Right lobe of liver (tissue), 6 donors: ENCODE results near the gene PML. TPM values are rescaled to one million over a fixed set of nuclear protein-coding genes. Genes with fewer than 3 reads are reported as not detected.

ENCODE experiments used
- ATAC-seq, 4 donors: fragments of 200-7000 bp; cut with Tn5 transposase; one replicate each; pipeline ENCODE4 v1.9.1; 2020; ENCODE audit warnings: mild to moderate bottlenecking in 4 of 4, moderate library complexity in 4 of 4
- DNase-seq, 3 donors: peaks; one replicate each; pipeline ENCODE4 v3.0.0-alpha.2; 2020
- H3K27ac ChIP-seq, 3 donors: fragments of 200-600 bp; one replicate each; pipeline ENCODE4 v1.8.0; 2022
- H3K27me3 ChIP-seq, 2 donors: fragments of 200-600 bp; one replicate each; pipeline ENCODE4 v1.8.0; 2022
- H3K36me3 ChIP-seq, 4 donors: fragments of 200-600 bp; sonication (generic) in 1 of 4; one replicate each; pipeline versions ENCODE4 v1.5.1 to v1.8.0; 2017 to 2022; ENCODE audit warnings: control low read depth in 1 of 4
- H3K4me1 ChIP-seq, 4 donors: fragments of 200-600 bp; sonication (generic) in 1 of 4; one replicate each; pipeline versions ENCODE4 v1.5.1 to v1.8.0; 2017 to 2022; ENCODE audit warnings: control low read depth in 1 of 4
- H3K4me3 ChIP-seq, 3 donors: fragments of 200-600 bp; one replicate each; pipeline ENCODE4 v1.8.0; 2022
- H3K9me3 ChIP-seq, 4 donors: fragments of 200-600 bp; sonication (generic) in 1 of 4; one replicate each; pipeline versions ENCODE4 v1.5.1 to v1.8.0; 2017 to 2022; ENCODE audit warnings: control low read depth in 1 of 4
- POLR2A ChIP-seq: fragments of 450-650 bp; IDR thresholded peaks from one replicate; pipeline ENCODE4 v1.6.1; 2017; ENCODE audit warnings: antibody characterized with exemption, mild to moderate bottlenecking
- WGBS: methylation state at CpG from one replicate; pipeline ENCODE4 v1.1.6; 2018; ENCODE audit warnings: low coverage, low lambda C conversion rate; ENCODE audit not compliant: insufficient coverage; ENCODE audit errors: missing lambda C conversion rate; 5-methylcytosine and 5-hydroxymethylcytosine counted together
- intact Hi-C, 2 donors: fragments of 100-400 bp; cut with DNase I; formaldehyde crosslinking; loops; one replicate each; pipeline versions ENCODE4 v1.11.2 to v1.14.1; 2022
- total RNA-seq, 6 experiments: library from RNA; depleted of rRNA in 2 of 6; stranded (reverse); fragments of >200 nt in 2 of 6; fragmentation: NEBNext Ultra II Directional in 3 of 6; extraction: Animal tissue kit (Norgen Biotek cat#: 25700) in 3 of 6; gene quantifications; one replicate each; pipeline versions ENCODE4 v1.1.0 to v1.2.4, GENCODE V29; 2016 to 2023
- TF ChIP-seq, protein P1 (sequence below), 4 donors: fragments of 200-600 bp in 3 of 4; fragments of 450-650 bp in 1 of 4; IDR thresholded peaks; one replicate each; pipeline versions ENCODE4 v1.5.1 to v1.8.0; 2016 to 2022; ENCODE audit warnings: antibody characterized with exemption in 4 of 4, mild to moderate bottlenecking in 2 of 4
- donor health status: DM: no; HTN: yes; CAD: no.
- donor health status: DM: no; HTN: no; CAD: no.
- donor health status: DM: no; HTN: no; CAD: no.
- donor health status: DM: no; HTN: yes; CAD: no.
- donor health status: DM: no; HTN: yes; CAD: no.

PML gene
- total RNA-seq, 6 experiments from 2014 or later = 10.8 to 36.1 (median 16.7) TPM

DNA sequence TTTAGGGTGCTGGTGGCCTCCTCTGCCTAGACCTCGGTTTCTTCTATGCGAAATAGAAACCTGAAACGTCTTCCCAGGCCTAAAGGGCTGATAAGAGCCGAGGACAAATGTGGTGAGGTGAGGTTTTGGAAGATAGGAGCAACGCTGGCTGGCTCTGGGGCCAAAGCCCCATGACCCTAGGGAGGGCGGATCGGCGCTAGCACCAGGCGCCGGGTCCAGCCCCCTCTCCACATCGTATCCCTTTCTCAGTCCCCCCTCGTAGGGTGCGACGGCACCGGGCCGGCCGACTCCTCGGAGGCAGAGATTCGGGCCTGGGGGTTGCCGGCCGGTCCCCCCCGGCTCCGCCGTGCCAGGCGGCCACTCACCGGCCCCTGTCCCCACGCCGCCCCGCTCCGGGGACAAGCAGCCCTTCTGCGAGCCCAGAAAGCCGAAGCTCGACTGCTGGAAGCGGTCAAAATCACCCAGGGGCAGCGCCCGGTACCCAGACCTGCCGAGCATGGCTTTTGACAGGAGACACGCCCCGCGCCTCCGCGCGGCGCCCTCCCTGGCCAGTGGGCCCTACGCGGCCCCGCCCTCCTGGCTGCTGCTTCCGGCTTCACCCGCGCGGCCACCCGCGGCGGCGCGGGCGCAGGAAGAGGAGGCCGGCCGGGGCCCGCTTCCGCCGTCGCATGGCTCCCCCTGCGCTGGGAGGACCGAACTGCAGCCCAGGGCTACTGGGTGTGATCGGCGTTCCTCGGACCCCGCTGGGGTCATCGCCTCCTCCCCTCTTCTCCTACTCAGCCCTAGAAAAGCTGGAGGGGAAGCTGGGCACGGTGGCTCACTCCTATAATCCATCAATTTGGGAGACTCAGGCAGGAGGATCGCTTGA is 2.6 kb upstream of the PML start, which contains the start of gene STOML1:
Gene STOML1, minus strand, starts transcription at position 570 of the 868 bp plus-strand sequence. Its CDS starts 72 bp downstream, at position 498.
- TF ChIP-seq POLR2A = peak; percentile 62
- TF ChIP-seq, protein P1, sequence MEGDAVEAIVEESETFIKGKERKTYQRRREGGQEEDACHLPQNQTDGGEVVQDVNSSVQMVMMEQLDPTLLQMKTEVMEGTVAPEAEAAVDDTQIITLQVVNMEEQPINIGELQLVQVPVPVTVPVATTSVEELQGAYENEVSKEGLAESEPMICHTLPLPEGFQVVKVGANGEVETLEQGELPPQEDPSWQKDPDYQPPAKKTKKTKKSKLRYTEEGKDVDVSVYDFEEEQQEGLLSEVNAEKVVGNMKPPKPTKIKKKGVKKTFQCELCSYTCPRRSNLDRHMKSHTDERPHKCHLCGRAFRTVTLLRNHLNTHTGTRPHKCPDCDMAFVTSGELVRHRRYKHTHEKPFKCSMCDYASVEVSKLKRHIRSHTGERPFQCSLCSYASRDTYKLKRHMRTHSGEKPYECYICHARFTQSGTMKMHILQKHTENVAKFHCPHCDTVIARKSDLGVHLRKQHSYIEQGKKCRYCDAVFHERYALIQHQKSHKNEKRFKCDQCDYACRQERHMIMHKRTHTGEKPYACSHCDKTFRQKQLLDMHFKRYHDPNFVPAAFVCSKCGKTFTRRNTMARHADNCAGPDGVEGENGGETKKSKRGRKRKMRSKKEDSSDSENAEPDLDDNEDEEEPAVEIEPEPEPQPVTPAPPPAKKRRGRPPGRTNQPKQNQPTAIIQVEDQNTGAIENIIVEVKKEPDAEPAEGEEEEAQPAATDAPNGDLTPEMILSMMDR (IDR thresholded peaks at IDR 0.05) = peak; percentile 96 to 100 (median 98)
- Histone ChIP-seq H3K9me3 (no peaks in the 10 kb centered on the region), H3K36me3 (no peaks in the 10 kb centered on the region), H3K4me3 (peak within 1 kb of the TSS; percentile 85 to 92 (median 92)), H3K27me3 (no peaks in the 10 kb centered on the region), H3K27ac (peak within 1 kb of the TSS; percentile 54 to 84 (median 65)), H3K4me1 (peaks cover 0 to 28% (median 7%) of the 10 kb centered on the region in 4 donors)
- ATAC-seq (peak; percentile 75 to 88 (median 86)), DNase-seq (peak; percentile 94 to 95 (median 95))
- intact Hi-C loops = no loop called here
- WGBS = 2% methylated on average over 14 of the region's 72 CpGs

DNA sequence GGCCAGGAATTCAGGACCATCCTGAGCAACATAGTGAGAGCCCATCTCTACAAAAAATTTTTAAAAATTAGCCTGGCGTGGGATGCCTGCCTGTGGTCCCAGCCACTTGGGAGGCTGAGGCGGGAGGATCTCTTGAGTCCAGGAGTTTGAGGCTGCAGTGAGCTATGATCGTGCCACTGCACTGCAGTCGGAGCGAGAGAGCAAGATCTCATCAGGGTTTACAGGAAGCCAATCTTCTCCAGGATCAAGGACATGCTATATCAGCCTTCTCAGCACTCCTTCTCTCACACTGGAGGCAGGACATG is 2.0 kb upstream of the PML start:
- TF ChIP-seq, protein P1 (IDR thresholded peaks at IDR 0.05) = no peak
- no peak for TF ChIP-seq POLR2A
- ATAC-seq (no peak), DNase-seq (no peak)
- no peaks in the 10 kb centered on the region for H3K27me3 ChIP-seq
- H3K4me3 ChIP-seq = peak overlapping the region; percentile 18 to 92 (median 85)
- H3K9me3 ChIP-seq = no peaks in the 10 kb centered on the region
- H3K4me1 ChIP-seq = peaks cover 0 to 28% (median 7%) of the 10 kb centered on the region in 4 donors
- intact Hi-C loops = no loop called here
- H3K36me3 ChIP-seq = no peaks in the 10 kb centered on the region
- 77% methylated on average over 5 of the region's 5 CpGs for WGBS
- peak overlapping the region in 1 of 3 donors; percentile 19 for H3K27ac ChIP-seq

DNA sequence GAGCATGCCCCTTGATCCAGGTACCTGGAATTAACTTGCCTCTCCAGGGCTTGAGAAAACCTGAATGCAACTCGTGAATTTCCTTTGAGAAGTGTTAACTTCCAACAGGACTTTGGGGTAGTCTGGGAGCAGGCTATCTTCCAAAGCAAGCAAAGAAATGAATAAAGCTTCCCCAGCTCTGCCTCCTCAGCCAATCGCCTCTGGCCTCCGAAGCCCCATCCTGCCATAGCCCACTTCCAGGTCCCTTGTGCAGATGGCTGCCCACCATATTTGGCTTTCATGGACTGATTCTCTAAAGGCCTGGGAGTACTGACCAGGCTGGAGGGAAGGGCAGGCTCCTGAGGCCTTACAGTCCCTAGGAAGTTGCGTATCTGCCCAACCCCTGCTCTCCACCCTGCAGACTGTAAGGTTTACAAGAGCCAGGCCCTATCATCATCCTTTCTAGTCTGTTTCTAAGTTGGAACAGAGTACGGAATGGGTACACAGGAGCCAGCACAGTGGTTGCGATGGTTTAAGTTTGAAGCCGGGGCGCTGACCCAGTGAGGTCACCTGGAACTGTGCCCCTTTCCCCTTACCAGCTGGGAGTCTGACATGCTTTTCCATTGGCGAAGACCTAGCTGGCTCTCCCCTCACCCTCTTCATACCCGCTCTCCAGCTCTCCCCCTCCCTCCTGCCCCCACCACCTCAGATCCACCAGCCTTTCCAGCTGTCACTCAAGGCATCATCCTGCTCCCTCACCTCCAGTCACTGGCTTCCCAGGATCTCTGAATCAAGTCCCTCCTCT is 1.1 kb upstream of the PML start:
- H3K9me3 ChIP-seq = no peaks in the 10 kb centered on the region
- ATAC-seq (no peak), DNase-seq (peak in 1 of 3 donors; percentile 12)
- WGBS = 100% methylated on average over 2 of the region's 10 CpGs
- peaks cover 0 to 28% (median 7%) of the 10 kb centered on the region in 4 donors for H3K4me1 ChIP-seq
- H3K36me3 ChIP-seq = peaks cover 0 to 4% (median 2%) of the 10 kb centered on the region in 4 donors
- no peak overlapping the region for H3K4me3 ChIP-seq
- intact Hi-C loops = no loop called here
- H3K27me3 ChIP-seq = no peaks in the 10 kb centered on the region
- TF ChIP-seq, protein P1 (IDR thresholded peaks at IDR 0.05) = no peak
- no peak for TF ChIP-seq POLR2A
- no peak overlapping the region for H3K27ac ChIP-seq

DNA sequence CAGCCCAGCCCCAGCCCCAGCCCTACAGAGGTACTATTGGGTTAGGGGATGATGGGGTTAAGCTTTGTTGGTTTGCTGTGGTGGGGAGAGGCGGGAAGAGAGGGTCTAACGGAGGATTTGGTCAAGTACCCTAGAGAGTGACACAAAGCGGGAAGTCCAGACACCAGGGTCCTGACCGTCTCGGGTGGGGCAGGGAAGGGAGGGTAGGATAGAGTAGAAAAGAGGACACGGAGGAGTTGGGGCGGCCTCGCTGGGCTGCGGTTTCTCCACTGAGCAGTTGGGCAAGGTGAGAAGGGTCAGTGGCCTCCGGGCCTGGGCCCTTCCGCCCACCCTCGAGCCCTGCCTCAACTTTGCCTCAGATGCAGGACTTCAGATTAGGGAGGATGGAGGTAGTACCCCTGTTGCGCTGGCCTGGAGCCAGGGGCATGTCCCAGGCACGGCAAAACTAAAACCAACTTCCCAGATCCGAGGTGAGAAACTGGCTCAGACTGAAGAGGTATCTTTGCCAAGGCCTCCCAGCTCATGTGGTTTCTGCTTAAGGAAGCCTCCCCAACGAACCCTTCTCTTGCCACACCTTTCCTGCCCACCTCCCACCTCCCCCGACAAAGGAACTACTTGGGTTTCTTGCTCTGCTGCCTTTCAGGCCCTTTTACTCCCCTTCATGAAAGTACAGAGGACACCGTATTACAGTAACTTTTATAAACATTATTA is 551 bp downstream of the PML start:
- Histone ChIP-seq H3K4me3 (peak overlapping the region; percentile 64 to 79 (median 71)), H3K9me3 (no peaks in the 10 kb centered on the region), H3K36me3 (peaks cover 0 to 13% (median 6%) of the 10 kb centered on the region in 4 donors), H3K27ac (peak overlapping the region; percentile 76 to 83 (median 81)), H3K27me3 (no peaks in the 10 kb centered on the region), H3K4me1 (peaks cover 0 to 28% (median 7%) of the 10 kb centered on the region in 4 donors)
- DNase-seq (peak; percentile 62 to 64 (median 63)), ATAC-seq (peak; percentile 12 to 18 (median 16))
- under 1% methylated on average over 10 of the region's 18 CpGs for WGBS
- TF ChIP-seq, protein P1 (IDR thresholded peaks at IDR 0.05) = no peak
- intact Hi-C loops = no loop called here
